GM18867 (cell line): ENCODE measurements around the gene ASTN2.
A peak's percentile ranks its signal among the peaks of the same experiment; 100 is the strongest.

Experiments
- ATAC-seq: cut with Tn5 transposase; IDR thresholded peaks from one replicate; pipeline ENCODE4 v1.9.1; 2021; ENCODE audit warnings: mild to moderate bottlenecking, moderate library complexity; ENCODE audit not compliant: unreplicated experiment

The ASTN2 gene

DNA sequence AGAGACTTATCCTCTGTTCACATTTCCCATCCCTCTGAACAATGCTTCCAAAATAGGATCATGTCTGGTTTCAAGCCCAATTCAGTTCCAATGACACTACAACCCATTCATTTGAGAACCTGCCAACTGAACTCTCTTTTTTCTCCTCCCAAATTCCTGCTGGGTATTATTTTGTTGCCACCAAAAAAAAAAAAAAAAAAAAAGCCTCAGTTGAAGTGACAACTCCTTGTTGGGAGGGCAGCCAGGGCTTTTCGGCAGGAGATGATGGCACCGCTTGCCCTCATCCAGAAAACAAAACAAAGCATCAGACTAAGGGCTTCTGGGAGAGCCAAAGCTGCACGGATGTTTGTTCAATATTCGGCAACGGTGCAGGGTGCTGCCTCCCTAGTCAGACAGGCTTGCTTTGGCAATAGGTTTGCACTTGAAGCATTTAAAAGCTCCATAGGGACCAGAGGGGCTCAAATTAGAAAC is 758.3 kb downstream of the ASTN2 start:
- no peak for ATAC-seq

DNA sequence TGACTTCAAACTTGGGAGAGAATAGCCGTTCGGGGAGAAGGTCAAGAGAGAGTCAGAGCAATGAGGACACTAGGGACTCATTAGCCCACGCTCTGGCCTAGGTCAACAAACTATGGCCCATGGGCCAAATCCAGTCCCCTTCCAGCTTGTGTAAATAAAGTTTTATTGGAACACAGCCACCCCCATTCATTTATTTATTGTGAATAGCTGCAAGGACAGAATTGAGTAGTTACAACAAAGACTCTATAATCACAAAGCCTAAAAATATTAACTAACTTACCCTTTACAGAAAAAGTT is 760.9 kb downstream of the ASTN2 start:
- ATAC-seq, result no peak

DNA sequence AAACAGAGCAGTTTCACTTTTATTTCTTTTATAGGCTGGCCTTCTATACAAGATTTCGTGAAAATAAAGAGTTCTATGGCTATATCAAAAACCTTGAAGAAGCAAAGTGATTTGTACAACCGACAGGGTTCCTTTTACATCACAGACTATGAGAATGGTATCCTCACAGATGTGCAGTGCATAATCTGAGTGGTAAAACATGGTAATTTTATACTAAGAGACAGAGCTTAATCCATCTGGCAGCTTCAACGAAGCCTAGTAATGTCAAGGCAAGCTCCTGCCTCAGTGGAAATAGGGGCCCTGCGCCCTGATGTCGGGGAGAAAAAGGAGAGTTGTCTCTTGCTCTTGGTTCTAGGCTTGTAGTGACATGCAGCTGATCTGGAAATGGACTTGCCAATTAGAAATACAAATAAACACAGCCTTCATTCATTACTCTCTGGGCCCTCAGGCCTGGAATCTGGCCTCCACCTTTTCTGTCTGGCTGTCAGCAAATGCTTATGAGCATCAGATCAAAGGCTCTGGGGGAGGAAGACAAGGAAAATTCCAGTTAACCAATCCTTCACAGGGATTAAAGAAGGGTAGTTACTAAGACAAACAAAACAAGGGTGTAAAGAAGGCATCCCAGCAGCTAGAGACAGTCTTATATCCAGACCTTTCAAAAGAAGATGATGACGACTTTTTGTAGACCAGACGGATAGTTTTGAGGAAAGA is 761.4 kb downstream of the ASTN2 start:
- no peak for ATAC-seq

DNA sequence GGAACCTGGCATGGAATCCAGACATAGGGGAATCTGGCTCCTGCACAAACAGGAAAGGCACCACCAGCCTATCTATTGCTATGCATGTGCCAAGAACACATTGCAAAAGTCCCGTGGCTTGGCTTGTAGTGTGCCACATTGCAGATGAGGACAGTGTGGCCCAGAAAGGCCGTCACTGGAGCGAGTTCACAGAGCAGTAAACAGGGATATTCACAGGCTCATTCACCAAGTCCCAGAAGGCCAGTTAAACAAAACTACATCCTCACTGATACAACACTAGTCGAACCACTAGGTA is 767.4 kb downstream of the ASTN2 start:
- peak; percentile 27 for ATAC-seq

DNA sequence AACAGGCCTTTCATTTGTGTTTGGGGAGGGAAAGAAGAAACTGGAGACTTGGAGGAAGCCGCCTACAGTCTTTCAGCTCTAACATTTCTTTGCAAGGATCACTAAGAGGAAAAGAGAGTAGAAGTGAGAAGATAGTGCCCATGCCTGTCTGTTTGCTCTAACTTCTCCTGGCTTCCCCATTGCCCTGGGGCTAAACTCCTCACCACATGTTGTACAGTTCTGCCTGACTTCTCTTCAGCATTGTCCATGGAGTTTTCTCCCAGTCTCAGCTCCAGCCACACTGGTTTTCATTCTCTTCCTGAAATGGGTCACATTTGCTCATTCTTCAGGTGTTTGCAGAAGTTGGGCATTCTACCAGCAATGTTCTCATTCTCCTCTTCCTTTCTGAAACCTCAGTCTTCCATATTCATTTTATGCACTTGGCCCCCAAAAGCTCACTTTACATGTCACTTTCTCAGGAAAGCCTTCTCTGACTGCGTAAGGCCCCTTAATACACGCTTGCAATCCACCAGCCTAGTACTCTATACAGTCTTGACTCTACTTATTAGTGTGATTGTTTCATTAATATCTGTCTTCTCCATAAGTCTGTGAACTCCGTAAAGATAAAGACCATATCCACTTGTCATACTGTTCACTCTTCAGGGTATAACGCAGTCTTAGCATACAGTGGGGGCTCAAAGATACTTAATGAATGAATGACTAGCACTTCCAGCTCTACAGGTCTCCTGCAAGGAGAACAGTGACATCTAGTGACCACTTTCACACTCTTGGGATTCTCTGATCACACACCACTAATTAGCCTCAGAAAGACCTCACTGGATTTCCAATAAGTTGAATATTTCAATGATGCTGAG is 768.0 kb downstream of the ASTN2 start:
- ATAC-seq, result peak; percentile 73

DNA sequence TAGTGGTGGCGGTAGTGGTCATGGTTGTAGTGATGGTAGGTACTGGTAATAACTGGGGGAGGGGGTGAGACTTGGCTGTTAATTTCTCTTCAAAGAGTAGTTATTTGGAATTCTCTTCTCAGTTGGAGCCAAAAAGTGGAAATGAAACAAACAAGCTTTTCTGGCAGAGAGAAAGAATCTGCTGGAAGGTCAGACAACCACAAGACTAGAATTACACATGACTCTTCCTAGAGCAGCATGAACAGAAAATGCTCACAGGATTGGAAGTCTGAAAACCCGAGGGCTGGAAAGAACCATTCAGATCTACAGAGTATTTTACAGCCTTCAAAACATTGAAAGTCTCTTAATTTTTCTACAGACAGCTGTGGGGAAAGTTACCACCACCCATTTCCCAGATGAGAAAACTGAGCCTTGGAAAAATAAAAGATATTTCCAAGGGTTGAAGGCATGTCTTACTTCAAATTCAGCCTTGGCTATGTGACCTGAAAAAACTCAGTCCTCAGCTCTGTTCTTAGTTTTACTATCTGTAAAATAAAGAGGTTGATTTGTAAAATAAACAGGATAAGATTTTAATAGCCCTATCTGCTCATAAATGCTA is 770.7 kb downstream of the ASTN2 start:
- no peak for ATAC-seq

DNA sequence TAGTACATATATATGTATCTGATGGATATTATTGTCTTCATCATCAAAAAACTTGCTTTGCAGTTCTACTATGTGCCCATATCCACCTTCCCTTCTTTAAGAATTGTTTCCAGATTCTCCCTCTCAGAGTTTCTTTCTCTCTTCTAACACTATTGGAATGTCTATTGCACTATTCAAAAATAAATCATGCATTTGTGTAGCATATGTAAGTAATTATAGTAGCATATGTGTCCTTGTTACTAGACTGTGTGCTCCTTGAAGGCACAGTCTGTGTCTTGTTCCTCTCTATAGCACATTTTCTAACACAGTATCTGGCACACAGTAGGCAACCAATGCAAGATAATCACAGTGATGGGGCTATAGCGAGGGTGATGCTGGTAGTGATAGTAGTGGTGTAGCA is 771.2 kb downstream of the ASTN2 start:
- no peak for ATAC-seq

DNA sequence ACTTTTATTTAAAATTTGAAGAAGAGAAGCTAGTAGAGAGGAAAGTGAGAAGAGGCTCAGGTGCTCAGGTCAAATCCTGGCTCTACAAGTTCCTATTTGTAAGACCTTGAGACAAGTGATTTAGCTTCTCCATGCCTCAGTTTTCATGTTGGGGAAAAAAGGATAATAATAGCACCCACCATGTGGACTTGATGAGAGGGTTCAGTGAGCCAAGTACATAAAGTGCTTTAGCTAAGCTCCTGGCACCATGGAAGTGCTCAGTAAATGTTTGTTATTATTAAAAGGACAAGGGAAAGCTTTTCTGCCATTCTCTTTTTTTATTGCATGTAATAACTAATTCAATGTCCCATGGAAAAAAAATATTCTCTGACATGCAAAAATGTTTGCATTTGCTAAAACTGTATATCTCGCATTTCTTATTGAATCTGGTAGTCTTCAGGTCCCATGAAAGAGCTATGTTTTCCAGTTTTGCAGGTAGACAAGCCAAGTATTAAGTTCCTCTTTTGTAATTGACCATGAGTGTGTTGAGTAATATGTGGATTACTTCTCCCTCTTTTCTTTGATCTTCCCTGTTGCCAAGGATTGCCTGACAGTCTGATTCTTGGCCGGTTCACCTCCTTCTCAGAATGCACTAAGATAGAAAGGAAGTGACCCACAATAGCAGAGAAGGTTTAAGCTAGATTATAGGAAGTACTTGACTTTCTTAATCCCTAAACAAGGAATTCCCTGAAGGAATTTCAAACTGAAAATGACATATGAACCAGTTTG is 773.4 kb downstream of the ASTN2 start:
- no peak for ATAC-seq

DNA sequence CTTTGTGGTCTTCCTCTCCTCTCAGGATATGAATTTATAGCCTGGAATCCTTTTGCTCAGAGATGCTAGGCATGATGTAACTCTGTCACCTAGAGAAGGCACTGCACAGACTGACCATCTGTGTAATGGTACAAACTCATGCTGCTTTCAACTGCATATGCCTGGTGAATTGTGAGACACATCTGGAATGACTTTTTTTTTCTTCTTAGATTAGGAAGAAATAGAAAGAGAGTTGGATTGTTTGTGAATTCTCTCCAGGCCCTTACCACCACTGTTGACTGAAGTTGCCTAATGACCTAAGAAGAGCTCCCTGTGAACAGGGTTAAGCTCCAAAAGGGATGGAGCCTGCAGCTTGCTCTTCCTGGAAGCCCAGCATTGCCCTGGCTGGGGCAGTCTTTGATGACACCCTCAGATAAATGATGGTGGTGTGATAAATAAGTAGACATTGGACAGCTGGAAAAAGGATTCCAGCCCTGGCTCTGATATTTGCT is 775.6 kb downstream of the ASTN2 start:
- ATAC-seq, result no peak

DNA sequence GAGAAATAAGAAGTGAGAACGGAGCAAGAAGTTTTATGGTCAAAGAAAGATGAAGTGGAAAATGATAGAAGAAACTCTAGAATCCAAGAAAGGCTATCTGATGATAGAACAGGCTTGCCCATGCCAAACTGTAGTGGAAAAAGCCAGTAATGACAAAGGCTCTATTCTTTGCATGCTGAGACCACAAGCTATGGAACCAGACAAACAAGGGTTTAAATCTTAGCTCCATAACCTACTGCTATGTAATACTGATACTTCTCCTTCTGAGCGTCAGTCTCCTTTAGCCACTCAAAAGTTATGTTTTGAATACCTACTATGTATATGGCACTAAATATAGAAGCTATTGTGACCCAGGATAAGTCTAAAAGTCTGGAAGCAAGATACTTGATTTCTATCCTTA is 778.9 kb downstream of the ASTN2 start:
- no peak for ATAC-seq

DNA sequence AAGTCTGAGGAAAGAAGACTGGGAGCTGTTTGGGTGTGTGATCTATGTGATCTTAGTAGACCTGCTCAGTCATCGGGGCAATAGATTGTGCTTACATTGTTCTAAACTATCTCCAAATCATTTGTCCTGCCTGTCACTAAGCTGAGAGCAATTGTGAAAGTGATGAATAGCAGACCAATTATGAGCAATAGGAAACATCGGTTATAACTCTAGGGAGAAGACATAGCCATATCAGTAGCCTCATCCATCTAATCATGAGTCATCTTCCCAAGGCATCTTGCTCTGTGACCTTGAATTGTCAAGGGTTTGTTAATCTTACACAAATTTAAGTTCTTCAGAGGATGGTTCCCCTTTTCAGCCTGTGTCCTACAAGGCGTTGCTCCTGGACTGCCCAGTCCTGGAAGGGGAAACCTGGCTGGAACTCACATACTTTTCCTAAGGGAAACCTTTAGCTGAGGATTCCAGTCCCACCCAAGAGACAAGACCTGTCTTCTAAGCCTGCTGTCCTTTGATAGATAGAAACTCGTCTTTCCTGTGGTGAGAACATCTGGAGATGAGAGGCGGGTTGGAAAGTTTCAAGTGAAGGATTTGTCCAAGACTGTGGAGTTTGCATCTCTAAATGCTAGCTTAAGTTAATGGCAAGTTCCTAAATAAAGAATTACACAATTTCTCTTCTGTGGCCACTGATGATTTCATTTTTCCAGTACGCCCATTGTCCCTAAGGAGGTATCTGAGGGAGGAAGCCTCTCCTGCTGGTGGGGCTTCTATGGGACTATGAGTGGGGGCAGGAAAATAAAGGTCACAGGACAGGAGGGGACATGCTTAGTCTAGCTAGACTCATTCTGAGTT is 781.6 kb downstream of the ASTN2 start:
- ATAC-seq, result no peak

DNA sequence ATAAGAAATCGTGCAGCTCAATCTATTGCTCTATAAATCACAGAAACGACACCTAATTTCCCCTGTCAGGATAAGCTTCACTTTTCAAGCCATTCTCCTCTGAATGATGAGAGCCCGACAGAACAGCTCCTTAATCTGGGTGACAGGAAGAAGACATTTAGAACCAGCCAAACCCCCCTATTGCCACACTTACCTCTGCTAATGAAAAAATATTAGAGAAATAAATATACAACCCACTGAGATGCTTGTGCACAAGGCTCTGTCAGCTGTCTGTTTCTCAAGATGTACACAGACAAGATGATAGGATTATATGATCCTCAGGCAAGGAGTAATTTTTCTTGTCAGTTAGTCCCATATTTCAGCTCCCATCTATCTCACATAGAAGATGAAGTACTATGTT is 785.2 kb downstream of the ASTN2 start:
- ATAC-seq, result no peak

DNA sequence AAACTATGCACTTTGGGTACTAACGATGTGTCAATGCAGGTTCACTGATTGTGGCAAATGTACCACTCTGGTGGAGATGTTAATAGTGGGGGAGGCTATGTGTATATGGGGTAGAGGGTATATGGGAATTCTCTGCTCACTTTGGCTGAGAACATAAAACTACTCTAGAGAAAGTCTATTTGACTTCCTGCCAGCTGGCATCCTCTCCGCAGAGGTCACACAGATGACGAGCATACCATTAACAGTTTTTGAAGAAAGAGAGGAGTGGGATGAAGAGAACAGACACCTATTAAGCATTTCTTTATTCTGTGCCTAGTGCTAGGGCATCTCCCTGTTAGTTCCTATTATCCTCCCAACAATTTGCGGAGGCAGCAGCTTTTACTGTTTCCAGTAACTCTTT is 786.1 kb downstream of the ASTN2 start:
- no peak for ATAC-seq

DNA sequence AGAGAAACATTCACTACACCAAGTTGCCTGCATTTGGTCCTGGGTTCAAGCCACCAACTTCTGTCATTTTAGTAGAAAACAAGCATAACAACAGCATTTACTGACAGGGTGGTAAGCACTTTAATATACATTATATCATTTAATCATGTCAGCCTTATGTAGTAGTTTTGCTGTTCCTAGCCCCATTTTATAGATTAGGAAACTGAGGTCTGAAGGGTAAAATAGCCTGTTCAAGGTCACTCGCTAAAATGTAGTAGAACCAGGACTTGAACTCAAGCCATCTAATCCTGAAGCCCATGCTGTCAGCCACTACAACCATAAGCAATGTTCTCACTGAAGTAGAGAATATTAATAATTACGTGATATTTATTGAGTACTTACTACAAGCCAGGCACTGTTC is 787.4 kb downstream of the ASTN2 start:
- no peak for ATAC-seq

DNA sequence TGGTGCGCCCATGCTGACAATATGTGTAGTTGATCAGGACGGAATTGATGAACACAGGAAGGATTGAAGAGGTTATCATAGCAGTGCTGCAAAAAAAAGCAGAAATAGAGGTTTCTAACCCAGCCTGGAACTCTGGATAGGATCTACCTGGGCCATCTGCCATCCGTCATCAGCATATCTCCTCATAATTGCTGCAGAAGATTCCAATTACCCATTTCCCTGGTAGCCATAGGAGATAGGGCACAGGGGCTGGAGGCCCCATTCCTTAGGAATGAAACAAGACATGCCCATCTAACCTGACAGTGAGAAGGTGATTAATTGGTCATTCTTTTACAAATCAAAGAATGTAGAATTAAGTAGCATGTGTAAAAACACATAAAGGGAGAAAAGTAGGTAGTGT is 788.1 kb downstream of the ASTN2 start:
- ATAC-seq, result no peak

DNA sequence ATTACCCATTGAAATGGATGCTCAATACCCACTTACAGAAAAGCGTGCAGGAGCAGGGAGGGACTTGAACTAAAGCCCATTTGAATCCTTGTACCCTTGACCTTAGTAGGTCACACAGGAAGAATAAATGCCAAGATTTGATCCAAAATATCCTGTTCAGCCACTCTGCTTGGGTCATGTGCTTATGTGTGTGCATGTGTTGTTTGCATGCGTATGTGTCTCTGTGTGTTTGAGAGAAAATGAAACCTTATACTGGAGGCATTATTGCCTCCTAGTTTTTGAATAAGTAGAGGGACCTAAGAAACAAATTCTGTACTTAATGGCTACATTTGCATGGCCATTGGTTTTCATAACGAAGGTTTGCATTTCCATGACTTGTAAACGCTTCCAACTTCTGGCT is 791.1 kb downstream of the ASTN2 start:
- no peak for ATAC-seq

DNA sequence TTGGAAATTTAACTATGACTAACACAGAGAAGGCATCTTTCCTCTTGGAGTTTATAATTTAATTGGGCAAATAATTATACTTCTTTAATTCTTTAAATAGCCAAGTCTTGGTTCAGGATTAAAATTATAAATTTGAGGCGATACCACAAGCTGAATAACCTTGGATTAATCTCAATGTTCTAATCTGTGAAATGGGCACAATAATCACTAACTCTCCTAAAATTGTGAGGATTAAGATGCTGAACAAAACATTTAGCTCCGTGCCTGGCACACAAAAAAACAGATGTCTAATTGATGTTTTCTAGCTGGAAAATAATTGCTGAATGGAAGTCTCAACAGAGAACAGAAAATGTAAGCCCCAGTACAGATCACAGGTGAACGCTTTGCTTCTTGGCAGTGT is 797.5 kb downstream of the ASTN2 start:
- no peak for ATAC-seq

DNA sequence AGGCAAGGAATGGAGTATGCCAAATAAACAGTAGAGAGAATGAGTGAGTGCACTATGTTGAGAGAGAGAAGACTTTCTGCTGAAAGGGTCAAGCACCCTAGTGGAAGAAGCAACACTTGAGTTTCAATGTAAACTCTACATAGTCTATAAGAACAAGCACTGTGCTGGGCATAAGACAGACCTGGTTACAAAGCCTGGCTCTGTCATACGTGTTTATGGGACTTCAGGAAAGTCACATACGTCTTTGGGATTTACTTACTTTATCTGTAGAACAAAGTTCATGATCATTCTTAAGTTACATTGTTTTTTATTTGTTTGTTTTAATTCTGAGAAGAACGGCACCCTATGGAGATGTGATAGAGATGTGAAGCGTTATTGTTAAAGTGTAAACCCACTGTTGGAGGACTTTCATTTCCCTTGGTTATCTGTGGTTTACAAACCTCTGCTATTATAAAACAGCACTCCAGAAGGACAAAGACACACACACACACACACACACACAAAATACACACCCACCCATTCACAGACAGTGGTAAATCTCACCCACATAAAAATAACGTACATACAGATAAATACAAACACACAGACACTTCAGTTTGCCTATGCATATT is 798.4 kb downstream of the ASTN2 start:
- ATAC-seq, result no peak

DNA sequence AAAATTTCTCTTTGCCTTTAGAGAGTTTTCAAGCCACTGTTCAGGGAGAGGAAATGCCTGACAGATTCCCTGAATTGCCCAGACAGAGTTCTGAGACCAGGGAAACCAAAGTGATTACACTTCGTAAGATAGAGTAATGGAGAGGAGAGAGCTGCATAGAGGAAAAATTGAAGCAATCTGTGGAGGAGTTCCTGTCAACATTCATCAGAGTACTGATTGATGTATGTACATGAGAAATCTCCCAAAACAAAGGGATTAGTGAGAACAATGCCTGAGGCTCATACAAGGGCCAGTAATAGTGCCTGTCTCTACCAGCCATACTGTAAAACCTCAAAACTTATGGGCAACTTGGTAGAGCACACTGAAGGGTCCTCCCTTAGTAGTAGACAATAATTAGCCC is 806.8 kb downstream of the ASTN2 start:
- no peak for ATAC-seq

DNA sequence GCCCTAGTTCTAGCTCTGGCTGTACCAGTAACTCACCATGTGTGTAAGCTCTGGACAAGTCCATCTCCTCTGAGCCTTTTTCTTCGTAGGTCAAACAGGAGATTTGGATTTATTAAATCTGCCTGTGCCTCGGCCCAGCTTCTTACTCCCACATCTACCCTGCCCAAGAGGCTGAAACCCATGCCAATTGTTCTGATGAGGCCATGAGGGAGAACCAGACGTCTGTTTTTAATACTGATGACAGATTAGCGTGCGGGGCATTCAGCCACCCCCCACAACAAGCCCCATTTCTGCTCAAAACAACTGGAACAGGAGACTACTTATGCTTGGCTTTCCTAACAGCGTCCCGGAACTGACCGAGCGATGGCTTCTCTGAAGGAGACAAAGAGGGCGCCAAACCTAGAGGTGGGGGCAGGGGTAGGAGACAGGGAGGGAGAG is 808.9 kb downstream of the ASTN2 start:
- no peak for ATAC-seq
